K562 (cell line): Measurements from ENCODE around the gene DNAJC17. TPM values are rescaled to one million over a fixed set of nuclear protein-coding genes. Genes with fewer than 3 reads are reported as not detected.

Experiments used
- ATAC-seq: fragments of 200-7000 bp; cut with Tn5 transposase; 3 replicates; pipeline ENCODE4 v1.9.1; 2020; ENCODE audit warnings: moderate library complexity
- BruUV-seq: library from RNA; stranded (reverse); fragments of 400-500 nt; replicated peaks from 2 replicates; lab custom pipeline; 2021; lab: Mats Ljungman, UMichigan
- CTCF ChIA-PET: fragments of 300-600 bp; formaldehyde crosslinking; extraction: SDS; loops from one replicate; lab custom pipeline; 2021; ENCODE audit warnings: low intra/inter-chr PET ratio; lab: Yijun Ruan, JAX
- POLR2A ChIA-PET: fragments of 300-600, 350-650 bp; sonication (Branson Sonifier 250); formaldehyde crosslinking; extraction: SDS; loops from one replicate; lab custom pipeline; 2021; ENCODE audit warnings: antibody characterized with exemption, inconsistent platforms; lab: Yijun Ruan, JAX
- DNase-seq, 4 experiments: peaks; one replicate each; pipeline versions ENCODE4 v3.0.0 to v3.0.0-alpha.2; 2011 to 2018; ENCODE audit warnings: low spot score in 3 of 4, mixed read lengths in 3 of 4; ENCODE audit errors: extremely low read depth in 1 of 4
- FAIRE-seq: peaks from 2 replicates; lab custom pipeline; 2011; peaks lifted over from hg19 to GRCh38; lab: Jason Lieb, UNC
- H2AFZ ChIP-seq: 2 replicates; pipeline ENCODE4 v1.6.0; 2011; ENCODE audit warnings: low read depth, low read length, control low read depth, inconsistent platforms
- H3K27ac ChIP-seq: fragments of 200-600 bp; 3 replicates; pipeline ENCODE4 v1.8.0; 2011; ENCODE audit warnings: low read depth, mild to moderate bottlenecking, control low read depth, inconsistent platforms, low read length, moderate library complexity, mixed read lengths; ENCODE audit errors: extremely low read depth
- H3K27me3 ChIP-seq, 2 experiments: fragments of 300-600 bp in 1 of 2; 2 replicates in 1 of 2; 3 replicates in 1 of 2; pipeline versions ENCODE4 v1.6.0 to v1.8.0; 2011; ENCODE audit warnings: inconsistent platforms in 2 of 2, low read length in 2 of 2, mild to moderate bottlenecking in 1 of 2, mixed read lengths in 1 of 2, moderate library complexity in 1 of 2; ENCODE audit not compliant: control insufficient read depth in 2 of 2, insufficient read depth in 2 of 2
- H3K36me3 ChIP-seq: fragments of 300-600 bp; 3 replicates; pipeline ENCODE4 v1.8.0; 2011; ENCODE audit warnings: mild to moderate bottlenecking, low read length, inconsistent platforms; ENCODE audit not compliant: control insufficient read depth, insufficient read depth
- H3K4me1 ChIP-seq, 2 experiments: fragments of 200-600 bp in 1 of 2; replicated peaks in 1 of 2; 2 replicates in 1 of 2; 3 replicates in 1 of 2; pipeline versions ENCODE4 v1.5.1 to v1.8.0; 2011; ENCODE audit warnings: inconsistent platforms in 2 of 2, low read length in 2 of 2, mild to moderate bottlenecking in 1 of 2, mixed read lengths in 1 of 2, moderate library complexity in 1 of 2; ENCODE audit not compliant: control insufficient read depth in 2 of 2, insufficient read depth in 2 of 2
- H3K4me2 ChIP-seq: 2 replicates; pipeline ENCODE4 v1.6.1; 2011; ENCODE audit warnings: low read length, control low read depth, inconsistent platforms, mixed read lengths; ENCODE audit not compliant: insufficient read depth
- H3K4me3 ChIP-seq: fragments of 200-600 bp; sonication (generic), shearing (Covaris generic); 2 replicates; pipeline ENCODE4 v1.5.1; 2016; ENCODE audit warnings: control low read depth, inconsistent platforms
- H3K79me2 ChIP-seq: fragments of 200-600 bp; 3 replicates; pipeline ENCODE4 v1.8.0; 2011; ENCODE audit warnings: low read length, inconsistent platforms; ENCODE audit not compliant: control insufficient read depth, insufficient read depth
- H3K9ac ChIP-seq, 2 experiments: 2 replicates each; pipeline versions ENCODE4 v1.6.0 to v1.6.1; 2011; ENCODE audit warnings: low read depth in 2 of 2, low read length in 2 of 2, control low read depth in 1 of 2, inconsistent platforms in 1 of 2, mild to moderate bottlenecking in 1 of 2, mixed read lengths in 1 of 2; ENCODE audit not compliant: insufficient read depth in 1 of 2
- H3K9me1 ChIP-seq: one replicate; pipeline ENCODE4 v1.6.0; 2011; ENCODE audit warnings: inconsistent platforms, mild to moderate bottlenecking, low read length, moderate library complexity; ENCODE audit not compliant: control insufficient read depth, insufficient read depth
- H3K9me3 ChIP-seq: replicated peaks from 2 replicates; pipeline ENCODE4 v1.5.1; 2011; ENCODE audit warnings: low read depth, low read length, inconsistent platforms; ENCODE audit not compliant: control insufficient read depth, insufficient read depth
- H4K20me1 ChIP-seq: replicated peaks from 2 replicates; pipeline ENCODE4 v1.6.1; 2011; ENCODE audit warnings: low read length, inconsistent platforms, mixed read lengths; ENCODE audit not compliant: control insufficient read depth, insufficient read depth
- CEBPG ChIP-seq, 3 experiments: fragments of 200-800 bp in 1 of 3; sonication (Bioruptor generic) in 1 of 3; sonication (generic) in 1 of 3; formaldehyde crosslinking in 1 of 3; IDR thresholded peaks in 2 of 3; conservative IDR thresholded peaks in 1 of 3; 2 replicates each; pipeline versions ENCODE4 v1.6.1 to v1.8.0; 2016 to 2022; ENCODE audit warnings: missing compliant biosample characterization in 2 of 3, missing genetic modification characterization in 2 of 3, mild to moderate bottlenecking in 1 of 3, missing genetic modification reagents in 1 of 3
- CREB1 ChIP-seq, 2 experiments: sonication (generic) in 1 of 2; formaldehyde crosslinking in 1 of 2; IDR thresholded peaks; 2 replicates each; pipeline versions ENCODE4 v1.6.1 to v1.8.0; 2012 to 2022; ENCODE audit warnings: inconsistent platforms in 1 of 2, mild to moderate bottlenecking in 1 of 2, missing genetic modification reagents in 1 of 2, moderate library complexity in 1 of 2
- NCOR1 ChIP-seq: fragments of 450-650 bp; IDR thresholded peaks from 2 replicates; pipeline ENCODE4 v1.6.1; 2016; ENCODE audit warnings: mild to moderate bottlenecking, moderate library complexity
- THRAP3 ChIP-seq: fragments of 450-650 bp; IDR thresholded peaks from 2 replicates; pipeline ENCODE4 v1.6.1; 2016; ENCODE audit warnings: mild to moderate bottlenecking, inconsistent platforms, borderline replicate concordance
- ZNF717 ChIP-seq: fragments of 250-450 bp; sonication (Bioruptor Pico); IDR thresholded peaks from 2 replicates; pipeline ENCODE4 v1.5.0; 2021
- WGBS: fragments of 100-300 bp; shearing (Covaris generic); methylation state at CpG from one replicate; pipeline ENCODE4 v1.1.6; 2016; ENCODE audit warnings: low coverage, mixed read lengths; ENCODE audit not compliant: insufficient coverage; ENCODE audit errors: missing lambda C conversion rate; 5-methylcytosine and 5-hydroxymethylcytosine counted together
- in situ Hi-C: fragments of 300-500 bp; cut with MboI; formaldehyde crosslinking; loops from 4 replicates; pipeline ENCODE4 v1.15.0; 2018; ENCODE audit warnings: inconsistent platforms, mixed read lengths
- intact Hi-C: fragments of 100-400 bp; cut with micrococcal nuclease; formaldehyde crosslinking; loops from 2 replicates; pipeline ENCODE4 v1.14.2; 2022
- polyA plus RNA-seq, 8 experiments: library from polyadenylated mRNA; depleted of rRNA in 4 of 8; stranded (reverse) in 5 of 8; unstranded in 3 of 8; fragments of >200 nt; fragmentation: Nextera tagmentation in 2 of 8; fragmentation: Illumina TruSeq in 1 of 8; extraction: Ambion mirVana in 2 of 8; extraction: Trizol in 1 of 8; gene quantifications; 2 replicates each; pipeline versions ENCODE4 v1.2.1 to v1.2.3, GENCODE V29; 2011 to 2014; ENCODE audit warnings: inconsistent platforms in 1 of 8, missing spikeins in 1 of 8
- total RNA-seq, 7 experiments: library from RNA; depleted of rRNA in 6 of 7; stranded (reverse); fragments of >200 nt in 6 of 7; fragmentation: Illumina TruSeq in 2 of 7; extraction: Trizol in 2 of 7; gene quantifications; 2 replicates each; pipeline versions ENCODE4 v1.2.1 to v1.2.3, GENCODE V29; 2011 to 2021; ENCODE audit warnings: low replicate concordance in 1 of 7
- TF ChIP-seq, protein P1 (sequence below): fragments of 450-650 bp; IDR thresholded peaks from 2 replicates; pipeline ENCODE4 v1.6.1; 2017; ENCODE audit warnings: antibody characterized with exemption, mild to moderate bottlenecking
- TF ChIP-seq, protein P2 (sequence below): fragments of 250-450 bp; sonication (Bioruptor Pico); IDR thresholded peaks from 2 replicates; pipeline ENCODE4 v1.9.0; 2021; ENCODE audit warnings: mild to moderate bottlenecking
- TF ChIP-seq, protein P3 (sequence below), 3 experiments: IDR thresholded peaks in 2 of 3; conservative IDR thresholded peaks in 1 of 3; 2 replicates each; pipeline ENCODE4 v1.5.1; 2011 to 2012; ENCODE audit warnings: low read length in 3 of 3, mild to moderate bottlenecking in 3 of 3, control low read depth in 2 of 3, improper control_type of control experiment in 1 of 3, inconsistent platforms in 1 of 3, low read depth in 1 of 3, mixed read lengths in 1 of 3, moderate library complexity in 1 of 3; ENCODE audit not compliant: insufficient read depth in 2 of 3

The DNAJC17 gene
- total and polyA plus RNA-seq, 9 of the 15 experiments (the other 6 are each of a cell fraction or from before 2014, with no cell fraction given), result 2.4 to 79.4 (median 44.2) TPM

DNA sequence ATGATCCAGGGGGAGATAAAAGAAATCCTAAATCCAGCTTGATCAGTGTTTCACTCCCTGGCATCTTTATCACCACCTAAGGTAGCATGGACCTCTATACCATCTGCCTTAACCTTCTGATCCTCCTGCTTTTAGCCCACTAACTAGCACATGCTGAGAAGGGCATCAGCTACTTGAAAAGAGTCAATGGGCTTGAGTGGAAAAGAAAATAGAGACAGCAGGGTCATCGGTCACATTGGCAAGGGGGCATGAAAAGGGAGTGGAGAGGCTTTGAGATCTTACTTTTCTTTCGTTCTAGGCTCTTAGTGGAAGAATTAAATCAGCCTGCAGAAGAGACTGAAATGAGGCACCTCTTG, 623 bp downstream of the DNAJC17 start (continued):
- TF ChIP-seq, protein P1, sequence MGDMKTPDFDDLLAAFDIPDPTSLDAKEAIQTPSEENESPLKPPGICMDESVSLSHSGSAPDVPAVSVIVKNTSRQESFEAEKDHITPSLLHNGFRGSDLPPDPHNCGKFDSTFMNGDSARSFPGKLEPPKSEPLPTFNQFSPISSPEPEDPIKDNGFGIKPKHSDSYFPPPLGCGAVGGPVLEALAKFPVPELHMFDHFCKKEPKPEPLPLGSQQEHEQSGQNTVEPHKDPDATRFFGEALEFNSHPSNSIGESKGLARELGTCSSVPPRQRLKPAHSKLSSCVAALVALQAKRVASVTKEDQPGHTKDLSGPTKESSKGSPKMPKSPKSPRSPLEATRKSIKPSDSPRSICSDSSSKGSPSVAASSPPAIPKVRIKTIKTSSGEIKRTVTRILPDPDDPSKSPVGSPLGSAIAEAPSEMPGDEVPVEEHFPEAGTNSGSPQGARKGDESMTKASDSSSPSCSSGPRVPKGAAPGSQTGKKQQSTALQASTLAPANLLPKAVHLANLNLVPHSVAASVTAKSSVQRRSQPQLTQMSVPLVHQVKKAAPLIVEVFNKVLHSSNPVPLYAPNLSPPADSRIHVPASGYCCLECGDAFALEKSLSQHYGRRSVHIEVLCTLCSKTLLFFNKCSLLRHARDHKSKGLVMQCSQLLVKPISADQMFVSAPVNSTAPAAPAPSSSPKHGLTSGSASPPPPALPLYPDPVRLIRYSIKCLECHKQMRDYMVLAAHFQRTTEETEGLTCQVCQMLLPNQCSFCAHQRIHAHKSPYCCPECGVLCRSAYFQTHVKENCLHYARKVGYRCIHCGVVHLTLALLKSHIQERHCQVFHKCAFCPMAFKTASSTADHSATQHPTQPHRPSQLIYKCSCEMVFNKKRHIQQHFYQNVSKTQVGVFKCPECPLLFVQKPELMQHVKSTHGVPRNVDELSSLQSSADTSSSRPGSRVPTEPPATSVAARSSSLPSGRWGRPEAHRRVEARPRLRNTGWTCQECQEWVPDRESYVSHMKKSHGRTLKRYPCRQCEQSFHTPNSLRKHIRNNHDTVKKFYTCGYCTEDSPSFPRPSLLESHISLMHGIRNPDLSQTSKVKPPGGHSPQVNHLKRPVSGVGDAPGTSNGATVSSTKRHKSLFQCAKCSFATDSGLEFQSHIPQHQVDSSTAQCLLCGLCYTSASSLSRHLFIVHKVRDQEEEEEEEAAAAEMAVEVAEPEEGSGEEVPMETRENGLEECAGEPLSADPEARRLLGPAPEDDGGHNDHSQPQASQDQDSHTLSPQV, result peak; percentile 77; the same call in 1 of the 2 replicates
- TF ChIP-seq, protein P2, sequence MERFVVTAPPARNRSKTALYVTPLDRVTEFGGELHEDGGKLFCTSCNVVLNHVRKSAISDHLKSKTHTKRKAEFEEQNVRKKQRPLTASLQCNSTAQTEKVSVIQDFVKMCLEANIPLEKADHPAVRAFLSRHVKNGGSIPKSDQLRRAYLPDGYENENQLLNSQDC (CRISPR knock-in tag), result 0 out of 2 replicates have a peak, but pooled peaks have one; percentile 22
- no peak for TF ChIP-seq CREB1 (IDR thresholded peaks at IDR 0.05)
- no peak for TF ChIP-seq CREB1 (CRISPR knock-in tag; IDR thresholded peaks at IDR 0.05)
- TF ChIP-seq CEBPG (CRISPR knock-in tag; IDR thresholded peaks at IDR 0.05), result 0 out of 2 replicates have a peak, but pooled peaks have one; percentile 22
- no peak for TF ChIP-seq CEBPG (tag; conservative IDR thresholded peaks at IDR 0.05 in 1 of 2, IDR thresholded peaks at IDR 0.05 in 1 of 2)

DNA sequence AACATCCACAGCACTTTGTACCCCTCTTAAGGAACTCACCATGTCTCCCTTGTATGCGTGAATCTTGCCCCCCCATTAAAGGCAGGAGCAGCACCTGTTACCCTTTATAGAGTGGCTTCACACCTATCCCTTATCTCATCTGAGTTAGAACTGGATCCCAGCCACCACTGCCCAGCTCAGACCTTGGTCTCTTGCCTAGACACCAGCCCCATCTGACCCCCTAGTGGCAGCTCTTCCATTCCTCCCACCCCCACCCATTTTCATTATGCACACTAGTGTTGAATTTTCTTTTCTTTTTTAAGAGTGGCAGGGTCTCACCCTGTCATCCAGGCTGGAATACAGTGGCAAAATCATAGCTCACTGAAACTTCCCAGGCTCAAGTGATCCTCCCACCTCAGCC, 3.6 kb downstream of the DNAJC17 start:
- DNase-seq, result peak in 1 of 4 experiments; percentile 33
- Histone ChIP-seq H3K9ac (no peak overlapping the region), H3K27ac (no peak overlapping the region), H3K4me3 (no peak overlapping the region), H3K27me3 (no peaks in the 10 kb centered on the region), H3K9me1 (peaks cover 3% of the 10 kb centered on the region), H3K4me2 (no peak overlapping the region), H2AFZ (no peak overlapping the region), H3K4me1 (peaks cover 12 to 13% of the 10 kb centered on the region in 2 experiments; a peak in 4 of 5 replicates), H3K36me3 (peaks cover 15% of the 10 kb centered on the region; the same call in 2 of the 3 replicates), H4K20me1 (no peaks in the 10 kb centered on the region), H3K9me3 (no peaks in the 10 kb centered on the region; the same call in 1 of the 2 replicates), H3K79me2 (peaks cover 19% of the 10 kb centered on the region)
- in situ Hi-C loops (no loop called here), intact Hi-C loops (no loop called here)
- 100% methylated on average over 1 of the region's 1 CpG for WGBS
- CTCF ChIA-PET, result no interaction called here
- TF ChIP-seq THRAP3, result no peak
- TF ChIP-seq ZNF717 (CRISPR knock-in tag), result no peak
- TF ChIP-seq, protein P3, sequence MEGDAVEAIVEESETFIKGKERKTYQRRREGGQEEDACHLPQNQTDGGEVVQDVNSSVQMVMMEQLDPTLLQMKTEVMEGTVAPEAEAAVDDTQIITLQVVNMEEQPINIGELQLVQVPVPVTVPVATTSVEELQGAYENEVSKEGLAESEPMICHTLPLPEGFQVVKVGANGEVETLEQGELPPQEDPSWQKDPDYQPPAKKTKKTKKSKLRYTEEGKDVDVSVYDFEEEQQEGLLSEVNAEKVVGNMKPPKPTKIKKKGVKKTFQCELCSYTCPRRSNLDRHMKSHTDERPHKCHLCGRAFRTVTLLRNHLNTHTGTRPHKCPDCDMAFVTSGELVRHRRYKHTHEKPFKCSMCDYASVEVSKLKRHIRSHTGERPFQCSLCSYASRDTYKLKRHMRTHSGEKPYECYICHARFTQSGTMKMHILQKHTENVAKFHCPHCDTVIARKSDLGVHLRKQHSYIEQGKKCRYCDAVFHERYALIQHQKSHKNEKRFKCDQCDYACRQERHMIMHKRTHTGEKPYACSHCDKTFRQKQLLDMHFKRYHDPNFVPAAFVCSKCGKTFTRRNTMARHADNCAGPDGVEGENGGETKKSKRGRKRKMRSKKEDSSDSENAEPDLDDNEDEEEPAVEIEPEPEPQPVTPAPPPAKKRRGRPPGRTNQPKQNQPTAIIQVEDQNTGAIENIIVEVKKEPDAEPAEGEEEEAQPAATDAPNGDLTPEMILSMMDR (IDR thresholded peaks at IDR 0.05 in 2 of 3, conservative IDR thresholded peaks at IDR 0.05 in 1 of 3; ENCODE audit: insufficient read depth in 2 of 3, low read depth in 1 of 3, low read length in 3 of 3), result peak in 2 of 3 experiments; percentile 4 to 27; a peak in 1 of 6 replicates
- TF ChIP-seq NCOR1, result no peak
- no TSS peak for BruUV-seq
- POLR2A ChIA-PET, result interaction anchor here (0.5 to 0.7 kb wide), 2 partner anchors 57 to 172 kb away, joined by 3 read pairs; no protein-coding TSS in a partner anchor
- FAIRE-seq, result no peak
- no peak for ATAC-seq
